ENCODE data around the gene NME4. TPM values are rescaled to one million over a fixed set of nuclear protein-coding genes. Genes with fewer than 3 reads are reported as not detected.

Gene NME4
- total RNA-seq, result 110 and 125 TPM in 2 replicates

GRCh38 chr16:397135-397661 is at the start of gene NME4:
Gene NME4, plus strand, starts transcription at chr16:397199. Its CDS starts 24 bp downstream, at chr16:397223.

GRCh38 chr16:352547-353403 is 44.2 kb upstream of the NME4 start, which contains the start of gene AXIN1:
Gene AXIN1, minus strand, starts transcription at chr16:352723. Its CDS starts 5,698 bp downstream, at chr16:347025.

GRCh38 chr16:370443-370842 is 26.6 kb upstream of the NME4 start, which contains the start of gene MRPL28:
Gene MRPL28, minus strand, starts transcription at chr16:370538. Its CDS starts 320 bp downstream, at chr16:370218.

DNA sequence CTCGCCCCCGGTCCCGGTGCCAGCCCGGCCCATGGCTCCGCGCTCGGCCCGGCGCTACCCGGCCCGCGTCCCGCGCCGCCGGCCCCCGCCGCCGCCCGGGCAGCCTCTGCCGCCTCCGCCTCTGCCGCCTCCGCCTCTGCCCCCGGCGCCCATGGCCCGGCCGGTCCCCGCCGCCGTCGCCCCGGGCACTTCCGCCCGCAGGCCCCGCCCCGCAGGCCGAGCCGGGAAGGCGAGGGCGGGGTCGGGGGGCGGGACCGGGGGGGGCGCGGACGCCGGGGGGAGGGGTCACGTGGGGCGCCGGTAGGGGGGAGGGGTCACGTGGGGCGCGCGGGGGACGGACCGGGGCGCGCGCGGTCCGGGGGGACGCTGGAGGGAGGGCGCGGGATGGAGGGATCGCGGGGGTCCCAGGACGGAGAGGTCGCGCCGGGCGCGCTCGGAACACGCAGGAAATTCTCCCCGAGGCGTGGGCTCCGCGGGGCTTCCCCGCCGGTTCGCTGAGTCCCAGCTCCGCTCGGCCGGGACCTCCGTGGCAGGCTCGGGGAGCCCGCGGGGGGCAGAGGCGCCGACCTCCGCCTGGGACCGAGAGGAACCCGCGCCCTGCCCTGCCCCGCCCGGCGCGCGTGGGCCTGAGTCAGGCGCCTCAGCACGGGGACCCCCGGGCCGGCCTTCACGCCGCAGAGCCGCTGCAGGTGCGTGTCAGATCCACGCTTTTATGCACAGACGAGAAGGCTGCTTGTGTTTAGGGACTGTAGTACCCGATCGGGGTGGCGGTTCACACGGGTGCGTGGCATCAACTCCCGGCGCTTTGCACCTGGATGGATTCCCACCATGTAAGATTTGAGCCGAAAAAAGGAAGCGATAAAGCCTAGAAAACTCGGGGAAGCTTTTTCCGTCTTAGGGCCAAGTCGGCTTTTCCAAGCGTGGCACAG is 14.9 kb upstream of the NME4 start, which contains the start of gene PGAP6:
PGAP6 (minus strand) TSS at position 190 of the 929 bp plus-strand sequence; CDS start at position 33, 157 bp downstream.

GRCh38 chr16:401468-402348 is 4.7 kb downstream of the NME4 start, which contains the start of gene DECR2:
Gene DECR2, plus strand, starts transcription at chr16:401885. Its CDS starts 79 bp downstream, at chr16:401964.

DNA sequence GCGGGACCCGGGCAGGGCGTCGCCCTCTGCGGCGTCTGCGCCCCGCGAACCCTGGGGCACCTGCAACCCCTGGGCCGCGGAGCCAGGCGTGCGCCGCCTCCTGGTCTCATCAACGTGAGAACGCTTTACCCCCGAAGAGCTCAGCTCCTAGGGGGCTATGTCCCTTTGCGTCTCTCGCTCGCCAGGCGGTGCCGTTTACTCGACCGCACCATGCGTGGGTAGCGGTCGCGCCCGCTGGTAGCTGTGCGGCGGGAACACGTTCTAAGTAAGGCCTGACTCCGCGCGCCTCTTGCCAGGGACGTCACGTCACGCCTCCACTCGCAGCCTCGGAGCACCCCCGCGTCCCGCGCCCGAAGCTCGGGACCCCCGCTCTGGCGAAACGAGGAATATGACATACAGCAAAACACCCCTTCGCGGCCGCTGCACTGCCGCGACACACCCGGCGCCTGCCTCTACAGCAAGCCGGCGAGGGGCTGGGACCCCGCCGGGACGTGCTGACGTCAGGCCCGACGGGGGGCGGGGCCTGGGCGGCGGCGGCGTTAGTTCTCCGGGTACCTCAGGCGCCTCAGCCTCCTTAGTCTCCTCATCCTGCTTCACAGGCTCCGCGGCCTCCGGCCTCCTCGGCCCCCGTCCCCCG is 28.2 kb downstream of the NME4 start, which contains the start of gene RAB11FIP3:
RAB11FIP3 (plus strand) TSS at position 568 of the 637 bp plus-strand sequence. CDS start 358 bp downstream, outside the sequence.

Other genes with a start within 250 kb of the NME4 start
- gene HBZ, start 244.6 kb upstream of the NME4 start, total RNA-seq, result not detected in 2 replicates
- not detected in 2 replicates for gene HBM, start 231.2 kb upstream of the NME4 start, total RNA-seq
- gene HBA2, start 224.3 kb upstream of the NME4 start, total RNA-seq, result not detected in 2 replicates
- gene HBA1, start 220.5 kb upstream of the NME4 start, total RNA-seq, result not detected in 2 replicates
- gene HBQ1, start 216.7 kb upstream of the NME4 start, total RNA-seq, result 0.78 and 2.2 TPM in 2 replicates
- 31.4 and 33.0 TPM in 2 replicates for gene LUC7L, start 167.8 kb upstream of the NME4 start, total RNA-seq
- 53.9 and 60.4 TPM in 2 replicates for gene FAM234A, start 162.4 kb upstream of the NME4 start, total RNA-seq
- 0.11 and 0.16 TPM in 2 replicates for gene RGS11, start 121.3 kb upstream of the NME4 start, total RNA-seq
- not detected in 2 replicates for gene ARHGDIG, start 116.6 kb upstream of the NME4 start, total RNA-seq
- 0.47 TPM in 1 of 2 replicates, not detected in the other for gene PDIA2, start 114.0 kb upstream of the NME4 start, total RNA-seq
- 36.9 and 39.0 TPM in 2 replicates for gene AXIN1, start 44.5 kb upstream of the NME4 start, total RNA-seq
- 202 and 239 TPM in 2 replicates for gene MRPL28, start 26.7 kb upstream of the NME4 start, total RNA-seq
- gene PGAP6, start 15.2 kb upstream of the NME4 start, total RNA-seq, result 25.7 and 51.8 TPM in 2 replicates
- 17.3 and 17.9 TPM in 2 replicates for gene DECR2, start 4.7 kb downstream of the NME4 start, total RNA-seq
- 12.2 and 19.1 TPM in 2 replicates for gene RAB11FIP3, start 28.4 kb downstream of the NME4 start, total RNA-seq
- 39.7 and 43.8 TPM in 2 replicates for gene CAPN15, start 130.5 kb downstream of the NME4 start, total RNA-seq
- not detected in 2 replicates for gene PRR35, start 163.2 kb downstream of the NME4 start, total RNA-seq
- gene NHLRC4, start 169.8 kb downstream of the NME4 start, total RNA-seq, result 0.11 and 0.16 TPM in 2 replicates
- gene PIGQ, start 172.8 kb downstream of the NME4 start, total RNA-seq, result 19.8 and 27.6 TPM in 2 replicates
- gene RAB40C, start 192.9 kb downstream of the NME4 start, total RNA-seq, result 18.1 and 19.2 TPM in 2 replicates
- gene WFIKKN1, start 233.8 kb downstream of the NME4 start, total RNA-seq, result 0.47 TPM in 1 of 2 replicates, not detected in the other
- gene METTL26, start 239.1 kb downstream of the NME4 start, total RNA-seq, result 161 and 174 TPM in 2 replicates
- 36.5 and 55.2 TPM in 2 replicates for gene MCRIP2, start 244.6 kb downstream of the NME4 start, total RNA-seq